ENCODE data around the gene C15orf61.

The C15orf61 gene

GRCh38 chr15:67521029-67521782 lies at the start of gene C15orf61:
TSS of gene C15orf61 (plus strand) at chr15:67521131. CDS start at chr15:67521249, 118 bp downstream.
- Histone ChIP-seq H3K27ac (ENCODE audit: low read length) (peak within 1 kb of the TSS; percentile 93), H3K27me3 (replicated peaks; ENCODE audit: insufficient read depth, low read length) (no peaks in the 10 kb centered on the region), H4K20me1 (ENCODE audit: insufficient read depth, low read length) (no peaks in the 10 kb centered on the region), H3K4me3 (ENCODE audit: low read length) (peak within 1 kb of the TSS; percentile 89), H2AFZ (ENCODE audit: low read length) (peak within 1 kb of the TSS; percentile 96), H3K4me2 (ENCODE audit: low read depth, low read length) (peak within 1 kb of the TSS; percentile 88), H3K9me3 (replicated peaks; ENCODE audit: insufficient read depth, low read length) (no peaks in the 10 kb centered on the region), H3F3A (ENCODE audit: insufficient read depth, low read length) (peaks cover 16% of the 10 kb centered on the region; the same call in 1 of the 2 replicates), H3K9ac (ENCODE audit: low read length) (peak within 1 kb of the TSS; percentile 98), H3K79me2 (ENCODE audit: low read length) (peaks cover 46% of the 10 kb centered on the region), H3K36me3 (replicated peaks; ENCODE audit: insufficient read depth, low read length) (no peaks in the 10 kb centered on the region), H3K4me1 (ENCODE audit: low read length) (peaks cover 10% of the 10 kb centered on the region; the same call in 1 of the 2 replicates), H3K9me2 (replicated peaks; ENCODE audit: insufficient read depth, low read length) (no peaks in the 10 kb centered on the region)
- peak; percentile 94 for DNase-seq
- TF ChIP-seq EZH2 (optimal IDR thresholded peaks at IDR 0.05; ENCODE audit: low read depth, low read length) = no peak
- TF ChIP-seq EZH2phosphoT487 (IDR thresholded peaks at IDR 0.05; ENCODE audit: low read length) = no peak
- peak; percentile 5; the same call in 1 of the 2 replicates for TF ChIP-seq CTCF (IDR thresholded peaks at IDR 0.05; ENCODE audit: low read length)

GRCh38 chr15:67472957-67473356 lies 48.0 kb upstream of the C15orf61 start:
- Histone ChIP-seq H3K9me2 (replicated peaks; ENCODE audit: insufficient read depth, low read length) (no peaks in the 10 kb centered on the region), H2AFZ (ENCODE audit: low read length) (no peak overlapping the region)
- no peak for TF ChIP-seq EZH2 (optimal IDR thresholded peaks at IDR 0.05; ENCODE audit: low read depth, low read length)
- no peak for TF ChIP-seq CTCF (IDR thresholded peaks at IDR 0.05; ENCODE audit: low read length)
- TF ChIP-seq EZH2phosphoT487 (IDR thresholded peaks at IDR 0.05; ENCODE audit: low read length) = no peak

GRCh38 chr15:67474405-67475110 lies 46.4 kb upstream of the C15orf61 start:
- no peaks in the 10 kb centered on the region for H3K27me3 ChIP-seq (replicated peaks; ENCODE audit: insufficient read depth, low read length)
- no peak overlapping the region for H3K4me3 ChIP-seq (ENCODE audit: low read length)
- DNase-seq = no peak
- no peaks in the 10 kb centered on the region for H3F3A ChIP-seq (ENCODE audit: insufficient read depth, low read length)
- no peaks in the 10 kb centered on the region for H3K36me3 ChIP-seq (replicated peaks; ENCODE audit: insufficient read depth, low read length)
- no peak overlapping the region for H2AFZ ChIP-seq (ENCODE audit: low read length)
- no peaks in the 10 kb centered on the region for H3K79me2 ChIP-seq (ENCODE audit: low read length)
- no peaks in the 10 kb centered on the region for H3K9me3 ChIP-seq (replicated peaks; ENCODE audit: insufficient read depth, low read length)
- TF ChIP-seq CTCF (IDR thresholded peaks at IDR 0.05; ENCODE audit: low read length) (no peak), EZH2 (optimal IDR thresholded peaks at IDR 0.05; ENCODE audit: low read depth, low read length) (no peak), EZH2phosphoT487 (IDR thresholded peaks at IDR 0.05; ENCODE audit: low read length) (no peak)
- no peaks in the 10 kb centered on the region for H3K4me1 ChIP-seq (ENCODE audit: low read length)
- H3K9me2 ChIP-seq (replicated peaks; ENCODE audit: insufficient read depth, low read length) = no peaks in the 10 kb centered on the region
- H3K4me2 ChIP-seq (ENCODE audit: low read depth, low read length) = no peak overlapping the region
- H3K9ac ChIP-seq (ENCODE audit: low read length) = no peak overlapping the region
- H3K27ac ChIP-seq (ENCODE audit: low read length) = no peak overlapping the region
- H4K20me1 ChIP-seq (ENCODE audit: insufficient read depth, low read length) = no peaks in the 10 kb centered on the region

More at GRCh38 chr15:67472957-67473356, 48.0 kb upstream of the C15orf61 start:
- Histone ChIP-seq H3K9ac (ENCODE audit: low read length) (no peak overlapping the region), H3K79me2 (ENCODE audit: low read length) (no peaks in the 10 kb centered on the region), H3K9me3 (replicated peaks; ENCODE audit: insufficient read depth, low read length) (no peaks in the 10 kb centered on the region), H3F3A (ENCODE audit: insufficient read depth, low read length) (no peaks in the 10 kb centered on the region), H3K27me3 (replicated peaks; ENCODE audit: insufficient read depth, low read length) (no peaks in the 10 kb centered on the region), H3K36me3 (replicated peaks; ENCODE audit: insufficient read depth, low read length) (no peaks in the 10 kb centered on the region), H3K4me3 (ENCODE audit: low read length) (no peak overlapping the region), H3K4me2 (ENCODE audit: low read depth, low read length) (no peak overlapping the region), H4K20me1 (ENCODE audit: insufficient read depth, low read length) (no peaks in the 10 kb centered on the region), H3K4me1 (ENCODE audit: low read length) (no peaks in the 10 kb centered on the region), H3K27ac (ENCODE audit: low read length) (no peak overlapping the region)
- no peak for DNase-seq
